KMS-11 (cell line): ENCODE data around the gene ATP6V1C2.

Experiments
- H2AFZ ChIP-seq: fragments of 200-600 bp; sonication (generic); 2 replicates; pipeline ENCODE4 v1.6.1; 2016; ENCODE audit warnings: antibody characterized with exemption, mixed run types, low read depth
- H3K27ac ChIP-seq: fragments of 200-600 bp; sonication (generic); 2 replicates; pipeline ENCODE4 v1.6.1; 2016; ENCODE audit warnings: mild to moderate bottlenecking, mixed run types
- H3K27me3 ChIP-seq: fragments of 200-600 bp; sonication (generic); 2 replicates; pipeline ENCODE4 v1.6.1; 2017; ENCODE audit warnings: mild to moderate bottlenecking, low read depth, mixed run types, moderate library complexity; ENCODE audit not compliant: insufficient read depth
- H3K36me3 ChIP-seq: fragments of 200-600 bp; sonication (generic); 2 replicates; pipeline ENCODE4 v1.6.1; 2017; ENCODE audit warnings: mild to moderate bottlenecking, mixed run types; ENCODE audit not compliant: insufficient read depth
- H3K4me1 ChIP-seq: fragments of 200-600 bp; sonication (generic); 2 replicates; pipeline ENCODE4 v1.6.1; 2016; ENCODE audit warnings: mild to moderate bottlenecking, low read depth, mixed run types; ENCODE audit not compliant: poor library complexity, severe bottlenecking
- H3K4me2 ChIP-seq: fragments of 200-600 bp; sonication (generic); 2 replicates; pipeline ENCODE4 v1.7.0; 2016; ENCODE audit warnings: mild to moderate bottlenecking, mixed run types
- H3K4me3 ChIP-seq: fragments of 200-600 bp; sonication (generic); IDR thresholded peaks from 2 replicates; pipeline ENCODE4 v1.6.1; 2017; ENCODE audit warnings: low read depth, low read length, mixed read lengths; ENCODE audit not compliant: insufficient read depth
- H3K79me2 ChIP-seq: fragments of 200-600 bp; sonication (generic); 2 replicates; pipeline ENCODE4 v1.6.1; 2016; ENCODE audit warnings: low read depth, mixed run types; ENCODE audit not compliant: insufficient read depth
- H3K9ac ChIP-seq: fragments of 200-600 bp; sonication (generic); 2 replicates; pipeline ENCODE4 v1.6.1; 2016; ENCODE audit warnings: mild to moderate bottlenecking, mixed run types
- H4K20me1 ChIP-seq: fragments of 200-600 bp; sonication (generic); 2 replicates; pipeline ENCODE4 v1.6.1; 2016; ENCODE audit warnings: mild to moderate bottlenecking, mixed run types; ENCODE audit not compliant: insufficient read depth
- TF ChIP-seq, protein P1 (sequence below): fragments of 200-600 bp; sonication (generic); conservative IDR thresholded peaks from 2 replicates; pipeline ENCODE4 v1.6.1; 2017; ENCODE audit warnings: low read depth, mild to moderate bottlenecking, antibody characterized with exemption, low read length, moderate library complexity, mixed read lengths

Gene ATP6V1C2

DNA sequence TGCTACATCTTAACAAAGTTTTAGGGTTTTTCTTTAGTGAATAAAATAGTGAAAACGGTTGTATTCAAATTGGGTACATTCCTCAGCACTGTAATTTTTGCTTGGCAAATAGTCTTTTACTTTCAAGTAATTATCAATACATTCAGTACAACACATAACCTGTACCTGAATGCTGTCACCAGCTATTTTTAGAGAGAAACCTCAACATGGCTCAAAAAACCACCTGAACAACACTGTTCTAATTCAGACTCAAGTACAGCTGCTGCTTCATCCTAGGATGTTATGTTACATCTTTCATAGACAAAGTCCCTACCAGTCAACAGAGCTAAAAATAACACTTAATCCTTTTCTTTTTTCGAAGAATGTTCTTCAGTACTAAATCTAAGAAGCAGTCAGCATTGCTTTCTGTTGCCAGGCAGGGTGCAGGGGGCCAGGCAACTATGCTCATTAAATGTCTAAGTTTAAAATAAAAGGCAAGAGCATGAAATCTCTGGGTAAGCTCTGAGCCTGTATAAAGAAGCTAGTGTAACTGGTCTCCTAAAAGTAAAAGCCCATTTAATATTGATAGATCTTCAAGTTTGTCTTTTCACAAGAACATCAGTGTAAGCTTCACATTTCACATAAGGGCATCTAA lies 70.7 kb downstream of the ATP6V1C2 start:
- TF ChIP-seq, protein P1, sequence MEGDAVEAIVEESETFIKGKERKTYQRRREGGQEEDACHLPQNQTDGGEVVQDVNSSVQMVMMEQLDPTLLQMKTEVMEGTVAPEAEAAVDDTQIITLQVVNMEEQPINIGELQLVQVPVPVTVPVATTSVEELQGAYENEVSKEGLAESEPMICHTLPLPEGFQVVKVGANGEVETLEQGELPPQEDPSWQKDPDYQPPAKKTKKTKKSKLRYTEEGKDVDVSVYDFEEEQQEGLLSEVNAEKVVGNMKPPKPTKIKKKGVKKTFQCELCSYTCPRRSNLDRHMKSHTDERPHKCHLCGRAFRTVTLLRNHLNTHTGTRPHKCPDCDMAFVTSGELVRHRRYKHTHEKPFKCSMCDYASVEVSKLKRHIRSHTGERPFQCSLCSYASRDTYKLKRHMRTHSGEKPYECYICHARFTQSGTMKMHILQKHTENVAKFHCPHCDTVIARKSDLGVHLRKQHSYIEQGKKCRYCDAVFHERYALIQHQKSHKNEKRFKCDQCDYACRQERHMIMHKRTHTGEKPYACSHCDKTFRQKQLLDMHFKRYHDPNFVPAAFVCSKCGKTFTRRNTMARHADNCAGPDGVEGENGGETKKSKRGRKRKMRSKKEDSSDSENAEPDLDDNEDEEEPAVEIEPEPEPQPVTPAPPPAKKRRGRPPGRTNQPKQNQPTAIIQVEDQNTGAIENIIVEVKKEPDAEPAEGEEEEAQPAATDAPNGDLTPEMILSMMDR: no peak
- Histone ChIP-seq H3K9ac (no peak overlapping the region), H3K4me2 (peak overlapping the region; percentile 44), H3K4me1 (peaks cover 76% of the 10 kb centered on the region), H3K79me2 (peaks cover 59% of the 10 kb centered on the region), H3K4me3 (no peak overlapping the region), H4K20me1 (peaks cover 3% of the 10 kb centered on the region; the same call in 1 of the 2 replicates), H3K27me3 (no peaks in the 10 kb centered on the region), H3K36me3 (peaks cover 28% of the 10 kb centered on the region), H2AFZ (no peak overlapping the region), H3K27ac (peak overlapping the region; percentile 71)

DNA sequence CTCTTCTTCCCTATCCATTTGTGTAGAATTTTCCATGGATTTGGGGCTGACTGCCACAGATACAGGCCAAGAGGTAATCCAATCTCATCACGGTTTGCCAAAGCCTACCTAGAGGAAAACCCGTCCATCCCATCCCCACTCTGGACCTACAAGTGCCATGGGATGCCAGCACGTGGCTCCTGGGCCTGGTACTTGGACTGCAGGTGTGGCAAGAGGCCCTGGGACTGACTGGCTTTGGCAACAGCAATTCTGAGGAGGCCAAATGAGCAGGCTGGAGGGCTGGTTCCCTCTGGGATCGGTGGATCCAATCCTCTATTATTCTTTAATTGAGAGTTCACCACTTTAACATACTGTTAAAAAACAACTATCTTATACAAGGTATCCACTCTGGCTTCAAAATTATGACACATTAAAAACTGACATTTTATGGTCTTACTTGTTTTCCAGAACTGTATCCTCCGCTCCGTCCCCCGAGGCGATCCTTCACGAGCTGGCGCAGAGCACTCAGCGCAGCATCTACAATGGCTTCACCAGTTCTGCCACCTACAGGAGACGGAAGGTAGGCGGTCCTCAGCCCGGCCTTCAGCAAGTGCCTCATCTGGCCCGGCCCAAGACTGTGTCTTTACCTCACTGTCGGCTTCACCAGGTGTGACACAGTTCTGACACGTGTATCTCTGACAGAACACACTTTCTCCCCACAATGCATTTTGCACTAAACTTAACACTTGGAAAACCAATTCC lies 71.4 kb downstream of the ATP6V1C2 start:
- Histone ChIP-seq H3K4me3 (no peak overlapping the region), H2AFZ (no peak overlapping the region), H4K20me1 (peaks cover 3% of the 10 kb centered on the region; the same call in 1 of the 2 replicates), H3K4me2 (peak overlapping the region; percentile 44), H3K36me3 (peaks cover 30% of the 10 kb centered on the region), H3K4me1 (peaks cover 76% of the 10 kb centered on the region), H3K79me2 (peaks cover 62% of the 10 kb centered on the region), H3K27ac (peak overlapping the region; percentile 71), H3K27me3 (no peaks in the 10 kb centered on the region), H3K9ac (no peak overlapping the region)
- TF ChIP-seq, protein P1: no peak

DNA sequence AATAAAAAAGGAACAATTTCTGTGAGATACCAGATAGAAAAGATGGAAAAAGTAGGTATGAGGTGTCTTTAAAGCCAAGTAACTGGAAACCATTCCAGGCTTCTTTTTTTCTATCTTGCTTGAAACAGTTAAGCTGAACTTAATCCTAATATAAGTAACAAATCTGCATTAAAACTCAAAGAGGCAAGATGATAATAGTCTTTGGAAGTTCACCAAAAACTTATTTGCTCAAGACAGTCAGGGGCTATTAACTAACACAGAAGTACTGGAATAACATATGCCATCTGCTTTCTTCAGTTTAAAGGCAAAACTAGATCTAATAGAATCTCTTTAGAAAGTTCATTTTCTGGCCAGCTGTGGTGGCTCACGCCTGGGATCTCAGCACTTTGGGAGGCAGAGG lies 72.4 kb downstream of the ATP6V1C2 start:
- Histone ChIP-seq H3K27me3 (no peaks in the 10 kb centered on the region), H2AFZ (no peak overlapping the region), H3K4me2 (peak overlapping the region; percentile 44; the same call in 1 of the 2 replicates), H3K9ac (no peak overlapping the region), H3K36me3 (peaks cover 30% of the 10 kb centered on the region), H3K4me3 (no peak overlapping the region), H3K79me2 (peaks cover 65% of the 10 kb centered on the region), H3K4me1 (peaks cover 76% of the 10 kb centered on the region), H3K27ac (peak overlapping the region; percentile 71; the same call in 1 of the 2 replicates), H4K20me1 (peaks cover 7% of the 10 kb centered on the region; the same call in 1 of the 2 replicates)
- TF ChIP-seq, protein P1: no peak

DNA sequence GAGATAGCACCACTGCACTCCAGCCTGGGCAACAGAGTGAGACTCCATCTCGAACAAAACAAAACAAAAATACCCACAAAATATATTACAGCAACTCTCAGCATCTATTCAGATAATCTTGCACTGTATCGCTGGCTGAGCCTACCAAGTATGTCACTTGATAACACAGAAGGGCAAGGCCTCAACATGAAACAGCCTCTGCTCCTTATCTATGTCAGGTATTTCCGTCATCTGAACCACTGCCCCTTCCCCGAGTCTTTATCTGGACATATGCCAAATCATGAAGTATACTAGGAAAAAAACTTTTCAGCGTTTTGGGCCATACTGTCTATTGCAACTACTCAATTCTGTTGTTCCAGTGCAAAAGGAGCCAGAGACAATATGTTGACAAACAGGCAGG lies 73.4 kb downstream of the ATP6V1C2 start:
- no peak overlapping the region for H3K27ac ChIP-seq
- TF ChIP-seq, protein P1: no peak
- H4K20me1 ChIP-seq: peaks cover 17% of the 10 kb centered on the region
- H3K4me3 ChIP-seq: no peak overlapping the region
- no peak overlapping the region for H2AFZ ChIP-seq
- H3K9ac ChIP-seq: no peak overlapping the region
- peaks cover 70% of the 10 kb centered on the region for H3K4me1 ChIP-seq
- H3K4me2 ChIP-seq: no peak overlapping the region; the same call in 1 of the 2 replicates
- peaks cover 66% of the 10 kb centered on the region for H3K79me2 ChIP-seq
- no peaks in the 10 kb centered on the region for H3K27me3 ChIP-seq
- peaks cover 20% of the 10 kb centered on the region; the same call in 1 of the 2 replicates for H3K36me3 ChIP-seq
